Measurements from ENCODE around the gene CTNNA3.
"Not testable (repeated sequence)": the region's sequence is repeated elsewhere in the genome, so short reads cannot be mapped to it uniquely, and the experiment has no call there.

CTNNA3 gene

DNA sequence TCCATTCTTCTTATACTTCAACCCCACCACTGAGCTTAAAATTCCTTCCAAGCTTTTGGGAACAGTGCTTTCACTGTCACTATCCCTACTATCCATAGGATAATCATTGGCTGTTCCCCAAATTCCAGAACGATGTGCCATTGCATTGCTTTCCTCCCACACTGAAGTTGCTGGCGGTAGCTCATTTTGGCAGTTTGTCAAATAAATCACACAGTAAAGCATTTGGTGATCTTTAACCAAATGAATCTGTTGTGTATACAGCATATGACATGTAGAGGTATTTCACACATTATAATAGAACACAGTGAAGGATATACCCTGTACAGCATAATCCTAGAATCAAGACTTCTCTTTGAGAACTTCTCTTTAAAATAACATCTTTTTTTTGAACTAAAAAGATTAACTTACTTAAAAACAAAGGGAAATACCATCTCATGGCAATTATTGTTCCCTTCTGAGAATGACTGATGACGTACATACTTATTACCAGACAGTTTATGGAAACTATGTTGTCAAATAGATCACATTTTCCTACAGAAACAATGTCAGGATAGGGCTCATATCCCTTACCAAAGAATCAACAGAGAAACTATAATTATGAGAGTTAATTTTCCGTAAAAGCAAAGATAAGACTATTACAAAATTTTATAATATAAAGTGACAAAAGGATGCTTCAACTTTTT is 93.6 kb downstream of the CTNNA3 start:
- no peak for DNase-seq (ENCODE audit: low spot score)

GRCh38 chr10:67599597-67599996 is 96.4 kb downstream of the CTNNA3 start:
- no peak for DNase-seq (ENCODE audit: low spot score)

DNA sequence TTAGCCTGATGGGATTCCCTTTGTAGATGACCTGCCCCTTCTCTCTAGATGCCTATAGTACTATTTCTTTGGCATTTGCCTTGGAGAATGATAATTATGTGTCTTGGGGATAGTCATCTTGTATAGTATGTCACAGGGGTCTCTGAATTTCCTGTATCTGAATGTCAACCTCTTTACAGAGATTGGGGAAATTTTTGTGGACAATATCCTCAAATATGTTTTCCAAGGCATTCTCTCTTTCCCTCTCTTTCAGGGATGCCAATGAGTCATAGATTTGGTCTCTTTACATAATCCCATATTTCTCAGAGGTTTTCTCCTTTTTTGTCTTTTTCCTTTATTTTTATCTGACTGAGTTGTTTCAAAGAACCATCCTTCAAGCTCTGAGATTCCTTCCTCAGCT is 99.4 kb downstream of the CTNNA3 start:
- DNase-seq (ENCODE audit: low spot score) = no peak

- no peak for DNase-seq (ENCODE audit: low spot score)
Measured at GRCh38 chr10:67587771-67588170, 108.2 kb downstream of the CTNNA3 start.

GRCh38 chr10:67575532-67575931 is 120.5 kb downstream of the CTNNA3 start:
- no peak for DNase-seq (ENCODE audit: low spot score)

GRCh38 chr10:67573484-67573883 is 122.5 kb downstream of the CTNNA3 start:
- DNase-seq (ENCODE audit: low spot score) = no peak

DNA sequence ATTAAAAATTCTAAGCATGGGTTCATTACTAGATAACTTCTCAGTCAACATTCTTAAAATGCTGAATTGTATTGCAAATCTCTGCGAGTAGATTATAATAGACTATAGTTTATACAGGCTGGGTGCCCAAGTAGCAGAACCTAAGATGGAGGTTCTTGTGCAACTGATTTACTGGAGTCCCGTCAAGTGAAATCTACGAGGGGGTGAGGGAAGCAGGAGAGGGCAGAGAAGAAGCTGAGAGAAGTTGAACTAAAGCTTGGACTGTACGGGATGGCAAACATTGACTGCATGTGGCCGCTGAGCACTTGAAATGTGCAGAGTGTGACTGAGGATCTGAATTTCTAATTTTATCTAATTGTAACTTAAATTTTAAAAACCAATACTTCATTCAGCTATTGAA is 124.5 kb downstream of the CTNNA3 start:
- no peak for DNase-seq (ENCODE audit: low spot score)

GRCh38 chr10:67558311-67558710 is 137.7 kb downstream of the CTNNA3 start:
- DNase-seq (ENCODE audit: low spot score) = not testable (repeated sequence)

DNA sequence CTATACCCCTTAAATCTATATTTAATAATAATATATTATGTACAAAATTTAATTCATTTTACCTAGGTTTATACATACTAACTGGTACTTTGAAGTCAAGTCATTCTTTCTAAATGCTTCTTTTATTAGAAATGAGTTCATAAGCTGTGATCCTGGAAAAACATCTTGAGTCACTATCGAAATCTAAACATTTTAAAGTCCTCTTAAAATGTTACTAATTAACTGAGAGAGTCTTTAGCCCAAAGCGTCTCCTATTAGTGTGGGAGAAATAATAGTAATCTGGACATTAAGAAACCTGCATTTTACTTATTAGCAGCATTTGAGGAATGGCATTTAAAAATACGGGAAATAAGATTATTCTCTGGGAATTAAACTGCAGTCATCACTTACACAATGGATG is 142.7 kb downstream of the CTNNA3 start:
- no peak for DNase-seq (ENCODE audit: low spot score)

DNA sequence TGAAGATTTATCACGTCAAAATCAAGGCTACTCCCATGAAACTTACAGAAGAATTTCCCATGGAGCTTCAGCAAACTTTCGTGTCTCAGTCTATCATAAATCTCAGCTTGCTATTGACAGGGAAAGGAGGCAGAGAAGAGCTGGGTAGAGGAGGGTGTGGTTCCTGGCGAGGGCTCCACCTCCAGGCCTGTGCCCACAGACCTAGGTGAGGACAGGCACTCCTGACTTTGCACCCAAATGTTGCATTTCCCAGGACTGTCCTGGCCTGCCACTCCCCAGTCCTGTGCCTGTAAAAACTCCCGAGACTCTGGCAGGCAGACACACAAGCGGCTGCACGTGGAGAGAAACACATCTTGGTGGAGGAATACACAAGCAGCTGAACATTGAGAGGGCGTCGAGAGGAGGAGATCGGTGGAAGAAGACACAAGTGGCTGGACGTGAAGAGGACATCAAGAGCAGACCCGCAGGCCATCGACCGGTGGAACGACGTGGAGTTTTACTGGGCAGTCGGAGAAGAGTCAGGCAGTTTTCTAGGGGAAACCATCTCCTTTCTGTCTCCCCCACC is 145.1 kb downstream of the CTNNA3 start:
- DNase-seq (ENCODE audit: low spot score) = no peak

DNA sequence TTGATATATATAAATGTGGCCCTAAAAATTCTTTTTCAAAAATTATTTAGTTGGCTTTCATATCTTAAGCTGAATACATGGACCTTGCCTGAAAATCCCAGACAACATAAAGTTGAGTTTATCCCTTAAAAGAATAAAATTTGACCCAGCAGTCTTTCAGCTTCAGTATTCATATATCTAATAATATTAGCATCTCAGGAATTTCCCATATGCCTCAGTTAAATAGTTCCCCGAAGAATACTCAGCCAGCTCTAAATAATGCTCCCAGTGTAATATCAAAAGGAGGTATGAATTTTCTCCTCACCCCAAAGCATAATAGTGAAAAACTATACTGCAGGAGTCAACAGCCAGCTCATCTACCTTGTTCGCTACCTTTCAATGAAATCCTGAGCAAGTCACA is 145.9 kb downstream of the CTNNA3 start:
- DNase-seq (ENCODE audit: low spot score) = no peak

- DNase-seq (ENCODE audit: low spot score) = no peak
Measured at GRCh38 chr10:67549390-67549789, 146.6 kb downstream of the CTNNA3 start.

GRCh38 chr10:67541411-67541810 is 154.6 kb downstream of the CTNNA3 start:
- no peak for DNase-seq (ENCODE audit: low spot score)

- no peak for DNase-seq (ENCODE audit: low spot score)
Measured at GRCh38 chr10:67539312-67539711, 156.7 kb downstream of the CTNNA3 start.

- DNase-seq (ENCODE audit: low spot score) = no peak
Measured at GRCh38 chr10:67537906-67538305, 158.1 kb downstream of the CTNNA3 start.

- DNase-seq (ENCODE audit: low spot score) = no peak
Measured at GRCh38 chr10:67533376-67533775, 162.6 kb downstream of the CTNNA3 start.

DNA sequence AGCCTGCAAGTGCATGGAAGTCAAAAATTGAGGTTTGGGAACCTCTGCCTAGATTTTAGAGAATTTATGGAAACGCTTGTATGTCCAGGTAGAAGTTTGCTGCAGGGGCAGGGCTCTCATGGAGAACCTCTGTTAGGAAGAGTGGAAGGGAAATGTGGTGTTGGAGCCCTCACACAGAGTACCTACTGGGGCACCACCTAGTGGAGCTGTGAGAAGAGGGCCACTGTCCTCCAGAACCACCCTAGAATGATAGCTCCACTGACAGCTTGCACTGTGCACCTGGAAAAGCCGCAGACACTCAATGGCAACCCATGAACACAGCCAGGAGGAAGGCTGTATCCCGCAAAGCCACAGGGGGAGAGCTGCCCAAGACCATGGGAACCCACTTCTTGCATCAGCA is 165.0 kb downstream of the CTNNA3 start:
- not testable (repeated sequence) for DNase-seq (ENCODE audit: low spot score)

GRCh38 chr10:67527351-67527750 is 168.6 kb downstream of the CTNNA3 start:
- no peak for DNase-seq (ENCODE audit: low spot score)

GRCh38 chr10:67521546-67521945 is 174.4 kb downstream of the CTNNA3 start:
- no peak for DNase-seq (ENCODE audit: low spot score)

DNA sequence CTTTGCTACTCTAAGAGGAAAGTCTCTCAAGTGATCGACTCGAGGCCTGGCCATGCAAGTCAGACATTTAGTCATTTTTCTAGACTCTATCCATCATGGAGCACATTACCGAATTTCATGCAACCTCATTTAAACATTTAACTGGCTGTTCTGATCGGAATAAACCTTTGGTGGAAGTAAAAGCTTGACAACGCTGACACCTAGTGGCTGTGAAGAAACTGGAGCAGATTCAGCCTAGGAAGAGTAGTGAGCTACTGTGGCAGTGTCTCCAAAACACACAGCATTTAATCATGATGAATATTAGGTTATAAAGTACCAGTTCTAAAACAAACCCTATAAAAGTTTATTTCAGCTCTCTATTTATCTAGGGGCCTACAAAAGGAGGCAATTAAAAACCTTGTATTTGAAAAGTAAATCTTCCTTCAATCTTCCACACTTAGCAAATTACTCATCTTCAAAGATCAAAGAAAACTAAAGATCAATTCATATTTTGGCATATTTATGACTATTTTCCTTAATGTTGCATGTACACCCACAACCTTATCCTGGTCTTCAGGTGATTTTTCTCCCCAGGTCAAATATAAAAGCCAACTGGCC is 175.0 kb downstream of the CTNNA3 start:
- DNase-seq (ENCODE audit: low spot score) = peak; percentile 52

- no peak for DNase-seq (ENCODE audit: low spot score)
Measured at GRCh38 chr10:67519434-67519833, 176.6 kb downstream of the CTNNA3 start.

- no peak for DNase-seq (ENCODE audit: low spot score)
Measured at GRCh38 chr10:67518756-67519155, 177.2 kb downstream of the CTNNA3 start.

DNA sequence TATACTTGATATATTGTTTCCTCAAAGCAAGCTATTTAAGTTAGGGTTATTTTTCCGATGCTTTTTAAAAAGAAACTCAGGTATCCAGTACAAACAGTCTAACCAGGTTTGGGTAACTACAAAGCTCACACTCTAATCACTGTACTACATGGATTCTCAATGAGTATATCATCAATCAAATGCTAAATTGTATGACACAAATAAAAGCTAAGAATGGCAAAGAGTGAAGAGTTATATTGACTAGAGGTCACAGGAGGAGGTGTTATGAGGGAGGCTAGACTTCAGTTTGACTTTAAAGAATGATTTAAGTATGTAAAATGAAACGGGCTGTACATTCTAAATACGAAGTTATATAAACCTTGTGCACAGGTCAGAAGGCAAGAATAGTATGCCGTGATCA is 178.0 kb downstream of the CTNNA3 start:
- DNase-seq (ENCODE audit: low spot score) = no peak

DNA sequence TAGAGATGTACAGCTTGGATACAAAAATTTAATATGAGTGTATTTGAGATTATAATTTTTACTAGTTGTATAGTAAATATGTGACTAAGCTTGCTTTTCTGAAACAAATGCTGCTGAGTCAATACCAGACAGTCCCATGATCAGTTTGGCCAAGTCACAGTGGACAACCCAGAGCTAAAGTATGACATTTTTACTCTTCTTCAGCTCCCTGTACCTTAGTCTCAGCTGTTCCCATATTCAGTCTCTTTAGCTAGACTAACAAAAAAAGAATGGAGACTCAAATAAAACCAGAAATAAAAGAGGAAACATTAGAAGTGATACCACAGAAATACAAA is 189.3 kb downstream of the CTNNA3 start:
- DNase-seq (ENCODE audit: low spot score) = no peak
